Epithelial cell of esophagus (primary cell): Measurements from ENCODE around the gene KEL.

Source experiments
- DNase-seq: peaks from one replicate; pipeline ENCODE4 v3.0.0; 2010; ENCODE audit warnings: low read depth
- H3K4me3 ChIP-seq: 2 replicates; pipeline ENCODE4 v1.5.1; 2011; ENCODE audit warnings: mild to moderate bottlenecking, low read length, control low read depth
- TF ChIP-seq, protein P1 (sequence below): IDR thresholded peaks from 2 replicates; pipeline ENCODE4 v1.5.1; 2011; ENCODE audit warnings: low read depth, mild to moderate bottlenecking, low read length, control low read depth, inconsistent platforms; ENCODE audit not compliant: insufficient read depth; ENCODE audit errors: missing control alignments

Gene KEL

DNA sequence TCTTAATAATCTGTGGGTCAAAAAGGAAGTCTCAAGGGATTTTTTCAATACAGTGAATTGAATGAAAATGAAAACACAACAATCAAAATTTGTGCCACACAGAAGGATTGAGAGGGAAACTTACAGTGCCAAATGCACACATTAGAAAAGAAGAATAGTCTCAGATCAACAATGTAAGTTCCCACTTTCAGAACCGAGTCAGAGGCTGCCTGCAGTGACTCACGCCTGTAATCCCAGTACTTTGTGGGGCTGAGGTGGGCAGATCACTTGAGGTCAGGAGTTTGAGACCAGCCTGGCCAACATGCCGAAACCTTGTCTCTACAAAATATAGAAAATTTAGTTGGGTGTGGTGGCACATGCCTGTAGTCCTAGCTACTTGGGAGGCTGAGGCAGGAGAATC is 12.5 kb upstream of the KEL start:
- TF ChIP-seq, protein P1, sequence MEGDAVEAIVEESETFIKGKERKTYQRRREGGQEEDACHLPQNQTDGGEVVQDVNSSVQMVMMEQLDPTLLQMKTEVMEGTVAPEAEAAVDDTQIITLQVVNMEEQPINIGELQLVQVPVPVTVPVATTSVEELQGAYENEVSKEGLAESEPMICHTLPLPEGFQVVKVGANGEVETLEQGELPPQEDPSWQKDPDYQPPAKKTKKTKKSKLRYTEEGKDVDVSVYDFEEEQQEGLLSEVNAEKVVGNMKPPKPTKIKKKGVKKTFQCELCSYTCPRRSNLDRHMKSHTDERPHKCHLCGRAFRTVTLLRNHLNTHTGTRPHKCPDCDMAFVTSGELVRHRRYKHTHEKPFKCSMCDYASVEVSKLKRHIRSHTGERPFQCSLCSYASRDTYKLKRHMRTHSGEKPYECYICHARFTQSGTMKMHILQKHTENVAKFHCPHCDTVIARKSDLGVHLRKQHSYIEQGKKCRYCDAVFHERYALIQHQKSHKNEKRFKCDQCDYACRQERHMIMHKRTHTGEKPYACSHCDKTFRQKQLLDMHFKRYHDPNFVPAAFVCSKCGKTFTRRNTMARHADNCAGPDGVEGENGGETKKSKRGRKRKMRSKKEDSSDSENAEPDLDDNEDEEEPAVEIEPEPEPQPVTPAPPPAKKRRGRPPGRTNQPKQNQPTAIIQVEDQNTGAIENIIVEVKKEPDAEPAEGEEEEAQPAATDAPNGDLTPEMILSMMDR, result no peak
- DNase-seq, result no peak
- H3K4me3 ChIP-seq, result no peak overlapping the region

DNA sequence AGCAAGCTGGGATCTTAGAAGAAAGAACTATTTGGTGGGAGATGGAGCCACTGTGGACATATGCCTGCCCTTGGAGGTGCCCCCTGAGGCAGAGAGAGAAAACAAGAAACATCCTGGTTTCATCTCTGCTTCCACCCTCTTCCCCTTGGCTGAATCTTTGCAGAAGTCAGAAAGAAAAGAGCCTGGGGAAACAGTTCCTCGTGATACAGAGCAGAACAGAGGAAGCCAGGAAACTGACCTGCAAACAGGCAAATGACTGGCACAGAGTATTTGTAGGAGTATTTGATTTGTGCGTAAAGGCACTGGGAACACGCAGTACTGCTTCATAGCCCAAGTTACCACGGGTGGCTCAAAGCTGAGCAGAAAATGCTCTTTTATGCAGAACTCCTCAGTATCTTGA is 7.0 kb upstream of the KEL start:
- TF ChIP-seq, protein P1, result no peak
- no peak overlapping the region for H3K4me3 ChIP-seq
- DNase-seq, result no peak

DNA sequence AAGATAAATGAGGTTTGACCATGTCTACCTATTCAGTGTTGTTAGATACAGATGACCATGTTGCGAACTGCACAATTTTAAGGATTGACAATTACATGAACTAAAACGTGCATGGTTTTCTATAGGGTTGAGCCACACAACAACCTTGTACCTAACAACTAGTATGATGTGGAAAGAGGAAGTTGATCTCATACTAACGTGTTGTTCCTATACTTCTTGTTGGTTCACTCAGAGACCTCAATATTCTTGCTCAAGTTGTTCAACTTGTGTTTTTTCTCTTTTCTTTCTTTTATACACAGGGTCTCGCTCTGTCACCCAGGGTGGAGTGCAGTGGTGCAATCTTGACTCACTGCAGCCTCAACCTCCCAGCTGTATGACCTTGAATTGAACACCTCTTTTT is 6.1 kb upstream of the KEL start:
- DNase-seq, result no peak
- TF ChIP-seq, protein P1, result no peak
- no peak overlapping the region for H3K4me3 ChIP-seq

DNA sequence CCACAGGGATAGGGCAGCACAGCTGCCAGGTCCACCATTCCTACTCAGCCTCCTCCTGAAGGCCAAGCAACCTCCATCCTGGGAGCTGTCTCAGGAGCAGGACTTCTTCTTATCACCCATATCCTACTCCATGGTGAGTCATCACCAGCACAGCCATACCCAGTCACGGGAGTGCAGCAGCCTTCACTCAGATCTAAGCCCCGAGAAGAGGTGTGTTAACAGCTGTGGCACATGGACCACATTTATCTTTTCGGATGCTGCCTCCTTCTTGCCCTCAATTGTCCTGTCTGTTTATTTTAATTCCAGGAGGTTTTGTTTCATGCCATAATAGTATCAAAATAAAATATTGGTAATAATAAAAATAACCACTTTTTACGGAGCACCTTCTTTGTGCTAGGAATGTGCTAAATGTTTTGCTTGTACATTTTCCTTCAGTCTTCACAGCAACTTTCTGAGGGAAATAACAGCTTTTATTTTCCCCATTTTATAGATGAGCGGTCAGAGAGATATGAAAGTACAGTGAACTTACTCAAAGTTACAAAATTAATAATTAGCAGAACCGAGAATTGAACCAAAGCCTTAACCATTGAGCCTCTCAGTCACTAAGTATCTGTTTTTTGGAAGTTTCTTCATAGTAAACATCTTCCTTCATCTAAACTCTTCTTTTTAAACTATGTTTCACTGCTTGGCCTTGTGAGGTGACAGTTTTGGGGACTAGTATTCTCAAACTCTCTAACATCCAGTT is 2.5 kb upstream of the KEL start:
- no peak overlapping the region for H3K4me3 ChIP-seq
- TF ChIP-seq, protein P1, result no peak
- no peak for DNase-seq

DNA sequence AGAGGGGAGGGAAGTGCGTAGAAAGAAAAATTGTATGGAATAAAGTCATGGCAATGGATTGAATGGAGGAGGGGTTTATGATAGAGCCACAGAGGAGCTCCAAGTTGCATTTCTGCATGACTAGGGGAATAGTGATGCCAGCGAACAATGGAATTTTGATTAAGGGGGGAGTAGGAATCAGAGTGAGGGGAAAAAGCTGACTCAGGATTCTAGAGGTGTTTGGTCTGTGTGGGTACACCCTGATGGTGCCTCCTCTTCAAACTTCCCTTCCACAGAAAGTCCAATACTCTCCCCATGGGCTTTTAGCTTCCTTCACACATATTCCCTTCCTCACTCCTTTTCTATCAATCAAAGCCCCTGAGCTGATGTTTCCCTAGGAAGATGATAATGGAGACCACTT is 1.8 kb upstream of the KEL start:
- TF ChIP-seq, protein P1, result no peak
- H3K4me3 ChIP-seq, result no peak overlapping the region
- DNase-seq, result no peak

DNA sequence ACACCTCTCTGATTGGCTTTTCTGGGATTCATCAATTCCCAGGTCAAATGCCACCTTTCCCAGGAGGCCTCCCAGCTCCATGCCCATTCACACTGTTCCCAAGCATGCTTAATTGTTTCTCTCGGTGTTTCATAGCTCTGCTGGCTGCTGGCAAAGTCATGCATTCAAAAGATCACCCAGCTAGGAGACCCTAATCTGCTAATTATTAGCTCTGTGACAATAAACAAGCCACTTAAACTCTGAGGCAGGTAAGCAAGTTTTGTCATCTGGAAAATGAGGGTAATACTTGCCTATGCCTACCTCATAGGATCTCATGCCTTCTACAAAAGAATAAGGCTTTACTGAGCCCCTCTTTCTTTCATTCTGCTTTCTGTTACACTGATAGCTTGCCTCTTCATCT is 828 bp upstream of the KEL start:
- no peak for DNase-seq
- TF ChIP-seq, protein P1, result no peak
- no peak overlapping the region for H3K4me3 ChIP-seq

DNA sequence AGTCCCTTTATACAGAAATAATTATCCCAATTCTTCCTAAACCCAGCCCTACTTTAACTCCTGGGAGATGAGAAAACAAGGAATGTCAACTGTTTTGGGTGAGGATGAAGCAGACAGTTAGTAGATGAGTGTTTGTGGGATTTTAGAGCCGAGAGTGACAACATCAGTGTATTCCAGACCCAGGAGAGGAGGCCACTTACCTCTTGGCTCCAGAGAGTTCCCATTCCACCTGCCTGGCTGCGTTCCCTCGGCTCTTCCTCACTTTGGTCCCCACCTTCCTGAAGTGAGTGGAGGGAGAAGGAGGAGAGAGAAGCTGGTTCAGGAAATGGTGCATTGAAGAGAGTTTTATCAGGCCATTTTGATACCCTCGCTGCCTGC is 579 bp downstream of the KEL start:
- TF ChIP-seq, protein P1, result no peak
- H3K4me3 ChIP-seq, result no peak overlapping the region
- DNase-seq, result no peak
